RWPE1 (cell line): ENCODE data around the gene RRP1B.

Experiments
- CTCF ChIA-PET: fragments of 350-600 bp; sonication (Branson Sonifier 250); formaldehyde crosslinking; extraction: SDS; loops from one replicate; lab custom pipeline; 2021; lab: Yijun Ruan, JAX
- POLR2A ChIA-PET: fragments of 400-600 bp; formaldehyde crosslinking; extraction: SDS; loops from one replicate; lab custom pipeline; 2020; ENCODE audit warnings: antibody characterized with exemption; ENCODE audit not compliant: low non-redundant PET; lab: Yijun Ruan, JAX
- DNase-seq: peaks from one replicate; pipeline ENCODE4 v3.0.0; 2012; ENCODE audit warnings: low spot score
- H3K27ac ChIP-seq: fragments of 450-650 bp; 2 replicates; pipeline ENCODE4 v1.5.1; 2017
- TF ChIP-seq, protein P1 (sequence below): fragments of 450-650 bp; conservative IDR thresholded peaks from 2 replicates; pipeline ENCODE4 v1.5.1; 2017; ENCODE audit warnings: low read depth, mild to moderate bottlenecking

Gene RRP1B

DNA sequence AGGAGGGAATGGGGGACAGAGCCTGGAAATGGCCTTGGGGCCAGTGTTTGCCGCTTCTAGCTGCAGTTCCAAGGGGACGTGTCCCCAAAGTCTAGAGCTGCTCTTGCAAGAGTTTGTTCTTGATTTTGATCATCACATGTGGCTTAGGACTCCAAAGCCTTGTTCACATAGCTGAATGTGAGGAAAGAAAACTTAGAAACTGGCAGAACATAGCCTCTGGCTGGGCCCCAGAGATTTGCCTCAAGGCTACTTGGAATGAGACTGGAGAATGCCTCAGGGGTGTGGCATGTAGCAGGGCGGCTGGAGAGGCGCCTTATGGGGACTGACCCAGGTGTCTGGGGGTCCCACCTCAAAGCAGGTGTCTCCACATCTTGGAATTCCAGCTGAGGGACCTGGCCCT, 61.8 kb downstream of the RRP1B start:
- TF ChIP-seq, protein P1, sequence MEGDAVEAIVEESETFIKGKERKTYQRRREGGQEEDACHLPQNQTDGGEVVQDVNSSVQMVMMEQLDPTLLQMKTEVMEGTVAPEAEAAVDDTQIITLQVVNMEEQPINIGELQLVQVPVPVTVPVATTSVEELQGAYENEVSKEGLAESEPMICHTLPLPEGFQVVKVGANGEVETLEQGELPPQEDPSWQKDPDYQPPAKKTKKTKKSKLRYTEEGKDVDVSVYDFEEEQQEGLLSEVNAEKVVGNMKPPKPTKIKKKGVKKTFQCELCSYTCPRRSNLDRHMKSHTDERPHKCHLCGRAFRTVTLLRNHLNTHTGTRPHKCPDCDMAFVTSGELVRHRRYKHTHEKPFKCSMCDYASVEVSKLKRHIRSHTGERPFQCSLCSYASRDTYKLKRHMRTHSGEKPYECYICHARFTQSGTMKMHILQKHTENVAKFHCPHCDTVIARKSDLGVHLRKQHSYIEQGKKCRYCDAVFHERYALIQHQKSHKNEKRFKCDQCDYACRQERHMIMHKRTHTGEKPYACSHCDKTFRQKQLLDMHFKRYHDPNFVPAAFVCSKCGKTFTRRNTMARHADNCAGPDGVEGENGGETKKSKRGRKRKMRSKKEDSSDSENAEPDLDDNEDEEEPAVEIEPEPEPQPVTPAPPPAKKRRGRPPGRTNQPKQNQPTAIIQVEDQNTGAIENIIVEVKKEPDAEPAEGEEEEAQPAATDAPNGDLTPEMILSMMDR = no peak
- H3K27ac ChIP-seq = peak overlapping the region; percentile 99
- ChIA-PET POLR2A (interaction anchor here (0.6 kb wide), 1 partner anchor 8 kb away, joined by 4 read pairs; no protein-coding TSS in a partner anchor), CTCF (no interaction called here)
- DNase-seq = no peak

DNA sequence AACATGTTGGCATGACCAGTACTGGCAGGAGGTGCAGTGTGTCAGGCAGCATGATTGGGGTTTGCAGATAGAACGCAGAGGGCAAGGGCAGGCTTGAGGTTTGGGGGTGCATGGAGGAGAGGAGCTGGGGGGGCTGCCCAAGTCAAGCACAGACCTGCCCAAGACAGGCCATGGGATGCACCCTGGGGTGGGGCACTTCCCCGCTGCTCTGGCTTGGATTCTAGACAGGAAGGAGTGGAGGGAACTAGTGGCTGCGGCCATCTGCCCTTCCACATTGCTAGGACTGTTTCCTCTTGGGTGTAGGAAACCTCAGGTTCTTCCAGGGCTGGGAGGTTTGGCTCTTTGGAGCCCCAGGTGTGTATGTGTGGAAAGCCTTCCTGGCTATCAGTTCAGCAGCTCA, 62.6 kb downstream of the RRP1B start:
- H3K27ac ChIP-seq = peak overlapping the region; percentile 99

DNA sequence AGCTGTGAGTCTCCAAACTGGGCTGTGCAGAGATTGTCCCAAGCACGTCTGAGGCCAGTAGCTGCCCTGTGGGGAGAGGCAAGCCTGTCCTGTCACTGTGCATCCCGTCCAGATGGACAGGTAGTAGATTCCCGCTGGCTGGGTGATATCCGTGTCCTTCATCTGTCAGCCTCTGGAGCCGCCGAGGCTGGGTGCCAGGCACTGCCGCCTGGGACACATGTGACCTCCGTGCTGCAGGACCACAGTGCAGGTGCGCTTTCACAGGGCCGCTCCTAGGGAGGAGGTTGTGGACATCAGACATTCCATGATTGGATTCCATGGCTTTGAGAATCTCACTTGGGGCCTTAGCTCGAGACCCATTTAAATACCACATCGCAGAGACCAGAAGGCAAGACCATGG, 64.3 kb downstream of the RRP1B start:
- DNase-seq = no peak
- H3K27ac ChIP-seq = peak overlapping the region; percentile 99
- CTCF ChIA-PET = interaction anchor here (0.6 to 1.0 kb wide), 2 partner anchors 19 to 45 kb away, joined by 3 to 4 read pairs; no protein-coding TSS in a partner anchor
- TF ChIP-seq, protein P1 = no peak
- POLR2A ChIA-PET = no interaction called here

More for the DNA sequence above, 62.6 kb downstream of the RRP1B start:
- POLR2A ChIA-PET = no interaction called here
- TF ChIP-seq, protein P1 = no peak
- CTCF ChIA-PET = no interaction called here
- DNase-seq = no peak

DNA sequence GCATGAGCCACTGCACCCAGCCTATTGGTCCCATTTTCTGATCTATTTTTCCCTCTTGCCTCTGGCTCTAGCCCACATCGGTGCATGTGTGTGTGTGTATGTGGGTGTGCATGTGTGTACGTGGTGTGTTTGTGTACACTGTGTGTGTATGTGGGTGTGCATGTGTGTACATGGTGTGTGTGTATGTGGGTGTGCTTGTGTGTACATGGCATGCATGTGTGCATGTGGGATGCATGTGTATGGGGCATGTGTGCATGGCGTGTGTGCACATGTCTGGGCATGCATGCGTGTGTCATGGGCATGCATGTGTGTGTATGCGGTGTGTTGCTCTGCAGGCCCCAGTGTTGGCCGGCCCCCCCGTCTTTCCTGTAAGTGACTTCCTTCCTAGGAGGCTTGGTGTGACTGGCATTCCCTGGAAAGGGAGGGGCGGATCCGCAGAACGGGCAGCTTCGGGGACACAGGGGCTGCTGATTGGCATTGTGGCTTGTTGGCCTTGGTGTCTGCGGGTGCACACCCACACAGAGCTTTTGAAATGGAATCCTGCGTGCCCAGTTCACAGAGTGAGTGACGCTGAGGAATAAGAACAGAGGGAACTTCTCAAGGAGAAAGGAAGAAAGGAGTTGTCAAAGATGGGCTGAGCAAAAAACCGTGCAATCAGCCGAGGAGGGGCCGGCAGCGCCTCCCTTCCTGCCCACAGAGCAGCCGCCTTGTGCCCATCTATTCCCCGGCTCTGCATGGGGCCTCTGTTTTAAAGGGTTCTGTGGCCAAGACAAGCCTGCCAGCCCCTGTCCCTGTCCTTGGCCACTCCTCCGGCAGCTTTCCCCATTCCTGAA, 67.5 kb downstream of the RRP1B start:
- POLR2A ChIA-PET = no interaction called here
- TF ChIP-seq, protein P1 = no peak
- CTCF ChIA-PET = interaction anchor here (1.0 kb wide), 1 partner anchor 67 kb away, joined by 4 read pairs; the partner anchor contains the start of genes HSF2BP and RRP1B
- peak overlapping the region; percentile 99 for H3K27ac ChIP-seq
- no peak for DNase-seq

DNA sequence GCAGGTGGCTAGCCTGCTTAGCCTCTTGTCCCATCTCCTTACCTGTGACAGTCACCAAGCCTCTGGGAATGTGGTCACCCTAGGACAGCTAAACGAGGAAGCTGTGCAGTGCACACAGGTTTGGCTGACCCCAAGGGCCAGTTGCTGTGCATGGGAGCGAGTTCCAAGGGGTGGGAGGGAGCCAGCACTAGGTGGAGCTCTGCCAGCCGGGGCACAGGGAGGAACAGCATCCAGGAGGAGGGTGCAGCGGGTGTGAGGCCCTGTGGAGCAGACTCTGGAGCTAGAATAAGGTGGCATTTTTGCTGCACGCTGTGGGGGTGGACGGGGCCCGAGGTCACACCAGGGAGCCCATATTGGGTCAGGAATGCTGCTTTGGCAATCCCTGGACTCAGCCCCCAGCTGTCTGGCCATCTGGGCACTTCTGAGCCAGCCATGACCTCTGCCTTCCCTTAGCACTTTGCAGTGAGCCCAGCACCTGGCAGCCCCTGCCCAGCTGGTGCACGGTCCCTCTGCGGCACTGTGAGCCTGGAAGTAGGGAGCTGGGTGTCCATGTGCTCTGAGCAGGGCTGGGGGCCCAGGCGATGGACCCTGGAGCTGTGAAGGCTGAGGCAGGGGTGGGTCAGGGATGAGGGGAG, 68.3 kb downstream of the RRP1B start:
- TF ChIP-seq, protein P1 = no peak; the same call in 1 of the 2 replicates
- CTCF ChIA-PET = interaction anchor here (0.6 to 1.0 kb wide), 4 partner anchors 10 to 211 kb away, joined by 3 to 4 read pairs (median 3); partner anchors contain the start of genes HSF2BP and RRP1B
- H3K27ac ChIP-seq = peak overlapping the region; percentile 99

DNA sequence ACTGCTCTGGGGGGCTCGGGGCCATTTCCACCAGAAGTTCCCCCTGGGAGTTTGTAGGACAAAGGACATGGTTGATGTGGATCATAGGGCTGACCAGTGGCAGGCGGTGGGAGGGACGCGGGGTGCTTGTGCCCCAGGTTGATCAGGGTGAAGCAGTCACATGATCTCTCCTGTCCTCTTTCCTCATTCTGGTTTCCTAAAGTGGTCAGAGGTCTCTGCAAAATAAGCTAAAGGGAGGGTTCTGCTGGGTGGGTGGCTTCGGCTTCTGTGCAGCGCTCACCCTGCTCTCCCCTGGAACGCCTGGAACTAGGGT, 68.8 kb downstream of the RRP1B start:
- H3K27ac ChIP-seq = peak overlapping the region; percentile 99
- no peak for DNase-seq
- CTCF ChIA-PET = interaction anchor here (0.6 to 1.0 kb wide), 3 partner anchors 9 to 211 kb away, joined by 3 read pairs; no protein-coding TSS in a partner anchor
- POLR2A ChIA-PET = no interaction called here
- TF ChIP-seq, protein P1 = no peak

More for the DNA sequence above, 68.3 kb downstream of the RRP1B start:
- POLR2A ChIA-PET = no interaction called here
- no peak for DNase-seq
